Neural progenitor cell (in vitro differentiated cells): ENCODE measurements around the gene CASK. TPM values are rescaled to one million over a fixed set of nuclear protein-coding genes. Genes with fewer than 3 reads are reported as not detected.
A peak's percentile ranks its signal among the peaks of the same experiment; 100 is the strongest.
"Not testable (repeated sequence)": the region's sequence is repeated elsewhere in the genome, so short reads cannot be mapped to it uniquely, and the experiment has no call there.

Source experiments
- DNase-seq: peaks from one replicate; pipeline ENCODE4 v3.0.0-alpha.2; 2016; ENCODE audit warnings: low spot score
- H2AFZ ChIP-seq: fragments of 200-600 bp; sonication (generic); replicated peaks from 2 replicates; pipeline ENCODE4 v1.6.1; 2016; ENCODE audit warnings: antibody characterized with exemption
- H3F3A ChIP-seq: fragments of 200-600 bp; sonication (generic); 2 replicates; pipeline ENCODE4 v1.6.1; 2016; ENCODE audit warnings: antibody characterized with exemption, low read depth
- H3K27ac ChIP-seq: fragments of 200-600 bp; sonication (generic); 2 replicates; pipeline ENCODE4 v1.5.1; 2016; ENCODE audit warnings: mild to moderate bottlenecking
- H3K27me3 ChIP-seq: fragments of 200-600 bp; sonication (generic); 2 replicates; pipeline ENCODE4 v1.6.1; 2016; ENCODE audit warnings: mild to moderate bottlenecking, moderate library complexity
- H3K36me3 ChIP-seq: fragments of 200-600 bp; sonication (generic); 2 replicates; pipeline ENCODE4 v1.5.1; 2016
- H3K4me1 ChIP-seq: fragments of 200-600 bp; sonication (generic); 2 replicates; pipeline ENCODE4 v1.6.1; 2016; ENCODE audit warnings: mixed run types
- H3K4me2 ChIP-seq: fragments of 200-600 bp; sonication (generic); 2 replicates; pipeline ENCODE4 v1.6.1; 2016
- H3K4me3 ChIP-seq: fragments of 200-600 bp; sonication (generic); 2 replicates; pipeline ENCODE4 v1.5.1; 2016
- H3K79me2 ChIP-seq: fragments of 200-600 bp; sonication (generic); 2 replicates; pipeline ENCODE4 v1.6.1; 2016; ENCODE audit warnings: low read depth
- H3K9ac ChIP-seq: fragments of 200-600 bp; sonication (generic); 2 replicates; pipeline ENCODE4 v1.6.1; 2016
- H3K9me3 ChIP-seq: fragments of 200-600 bp; sonication (generic); 2 replicates; pipeline ENCODE4 v1.5.1; 2016; ENCODE audit warnings: low read depth
- H4K20me1 ChIP-seq: fragments of 200-600 bp; sonication (generic); 2 replicates; pipeline ENCODE4 v1.6.1; 2016; ENCODE audit warnings: low read depth
- H3K27ac Mint-ChIP-seq: 3 replicates; pipeline ENCODE4 v1.8.0; 2021; ENCODE audit warnings: mixed read lengths
- H3K27me3 Mint-ChIP-seq: 2 replicates; pipeline ENCODE4 v1.8.0; 2022; ENCODE audit warnings: low read depth, mild to moderate bottlenecking, inconsistent platforms, moderate library complexity, mixed read lengths; ENCODE audit not compliant: insufficient read depth
- H3K36me3 Mint-ChIP-seq: 3 replicates; pipeline ENCODE4 v1.8.0; 2021; ENCODE audit warnings: mixed read lengths
- H3K4me1 Mint-ChIP-seq: 3 replicates; pipeline ENCODE4 v1.8.0; 2021; ENCODE audit warnings: mixed read lengths
- H3K4me3 Mint-ChIP-seq: 3 replicates; pipeline ENCODE4 v1.8.0; 2021; ENCODE audit warnings: mild to moderate bottlenecking, moderate library complexity, mixed read lengths
- H3K9me3 Mint-ChIP-seq: 3 replicates; pipeline ENCODE4 v1.8.0; 2020; ENCODE audit warnings: mixed read lengths
- CTCF ChIP-seq: fragments of 200-600 bp; sonication (generic); IDR thresholded peaks from 2 replicates; pipeline ENCODE4 v1.5.1; 2017; ENCODE audit warnings: antibody characterized with exemption, mild to moderate bottlenecking
- EZH2 ChIP-seq: fragments of 200-600 bp; sonication (generic); IDR thresholded peaks from 2 replicates; pipeline ENCODE4 v1.6.1; 2017; ENCODE audit warnings: antibody characterized with exemption, mild to moderate bottlenecking, moderate library complexity
- EZH2phosphoT487 ChIP-seq: fragments of 200-600 bp; sonication (generic); IDR thresholded peaks from 2 replicates; pipeline ENCODE4 v1.6.1; 2017; ENCODE audit warnings: antibody characterized with exemption
- total RNA-seq: library from RNA; depleted of rRNA; stranded (reverse); fragments of >200 nt; gene quantifications from 2 replicates; pipeline ENCODE4 v1.2.3, GENCODE V29; 2015; ENCODE audit warnings: low replicate concordance

The CASK gene
- total RNA-seq, 1 donor from 2014 or later: 85.4 TPM

DNA sequence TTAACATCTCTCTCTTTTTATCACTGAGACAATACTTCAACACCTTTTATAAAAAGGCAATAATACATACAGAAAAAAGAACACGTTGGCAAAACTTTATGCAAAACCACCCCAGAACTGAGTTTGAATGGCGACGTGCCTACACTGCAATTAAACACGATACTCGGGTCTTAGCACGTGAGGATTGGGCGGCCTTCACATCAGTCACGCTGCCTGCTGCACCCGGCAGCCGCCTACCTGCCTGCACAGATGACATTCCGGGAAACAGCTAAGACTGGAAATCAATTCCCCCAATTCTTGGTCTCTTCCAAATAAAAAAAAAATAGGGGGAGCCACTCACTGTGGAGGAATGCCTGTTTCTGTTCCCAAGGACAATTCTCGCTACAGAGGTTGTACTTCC is 408.0 kb downstream of the CASK start:
- H2AFZ ChIP-seq: no peak overlapping the region
- no peak overlapping the region for H3K4me3 ChIP-seq
- Mint-ChIP-seq H3K4me1 (peaks cover 32% of the 10 kb centered on the region), H3K4me3 (no peak overlapping the region), H3K27ac (no peak overlapping the region), H3K36me3 (peaks cover 3% of the 10 kb centered on the region), H3K9me3 (peaks cover 2% of the 10 kb centered on the region), H3K27me3 (no peaks in the 10 kb centered on the region)
- H3K27ac ChIP-seq: peak overlapping the region; percentile 46
- H3K4me2 ChIP-seq: no peak overlapping the region
- no peaks in the 10 kb centered on the region for H3K79me2 ChIP-seq
- H3K27me3 ChIP-seq: no peaks in the 10 kb centered on the region
- H3K9me3 ChIP-seq: no peaks in the 10 kb centered on the region
- H3K9ac ChIP-seq: no peak overlapping the region
- H3F3A ChIP-seq: peaks cover 32% of the 10 kb centered on the region
- no peaks in the 10 kb centered on the region for H3K36me3 ChIP-seq
- H4K20me1 ChIP-seq: no peaks in the 10 kb centered on the region
- TF ChIP-seq CTCF (no peak), EZH2phosphoT487 (no peak), EZH2 (no peak)
- peaks cover 24% of the 10 kb centered on the region for H3K4me1 ChIP-seq
- no peak for DNase-seq

- Histone ChIP-seq H3K4me1 (peaks cover 24% of the 10 kb centered on the region), H3K36me3 (no peaks in the 10 kb centered on the region), H3K9ac (no peak overlapping the region), H4K20me1 (no peaks in the 10 kb centered on the region), H3F3A (peaks cover 32% of the 10 kb centered on the region), H2AFZ (no peak overlapping the region), H3K79me2 (no peaks in the 10 kb centered on the region), H3K4me2 (no peak overlapping the region), H3K4me3 (no peak overlapping the region), H3K9me3 (no peaks in the 10 kb centered on the region), H3K27ac (no peak overlapping the region), H3K27me3 (no peaks in the 10 kb centered on the region)
- H3K4me3 Mint-ChIP-seq: no peak overlapping the region
- no peaks in the 10 kb centered on the region for H3K27me3 Mint-ChIP-seq
- no peak for DNase-seq
- no peaks in the 10 kb centered on the region for H3K36me3 Mint-ChIP-seq
- H3K4me1 Mint-ChIP-seq: peaks cover 32% of the 10 kb centered on the region
- H3K27ac Mint-ChIP-seq: peak overlapping the region; percentile 77
- TF ChIP-seq EZH2phosphoT487: no peak
- TF ChIP-seq CTCF: no peak
- TF ChIP-seq EZH2: no peak
- H3K9me3 Mint-ChIP-seq: peaks cover 2% of the 10 kb centered on the region
Measured at GRCh38 chrX:41514179-41514578, 409.2 kb downstream of the CASK start.

DNA sequence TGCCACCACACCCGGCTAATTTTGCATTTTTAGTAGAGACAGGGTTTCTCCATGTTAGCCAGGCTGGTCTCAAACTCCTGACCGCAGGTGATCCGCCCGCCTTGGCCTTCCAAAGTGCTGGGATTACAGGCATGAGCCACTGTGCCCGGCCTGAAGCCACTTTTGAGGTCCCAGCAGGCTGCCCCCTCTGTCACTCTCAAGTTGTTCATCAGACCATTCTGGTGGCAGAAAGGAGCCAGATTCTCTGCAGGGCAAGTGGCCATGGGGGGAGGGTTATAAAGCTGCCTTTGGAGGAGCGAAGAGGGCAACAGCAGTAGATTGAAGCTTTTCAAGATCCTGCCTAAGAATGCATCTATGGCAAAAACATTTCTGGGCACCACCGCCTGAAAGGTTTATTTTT is 410.5 kb downstream of the CASK start:
- peaks cover 29% of the 10 kb centered on the region for H3F3A ChIP-seq
- not testable (repeated sequence) for DNase-seq, H4K20me1 ChIP-seq, H3K4me2 ChIP-seq, H2AFZ ChIP-seq, H3K9me3 ChIP-seq, H3K27me3 Mint-ChIP-seq, H3K9me3 Mint-ChIP-seq, H3K36me3 ChIP-seq, H3K4me3 Mint-ChIP-seq, H3K27ac Mint-ChIP-seq, H3K4me3 ChIP-seq, H3K79me2 ChIP-seq, H3K36me3 Mint-ChIP-seq, H3K9ac ChIP-seq, H3K27me3 ChIP-seq, H3K27ac ChIP-seq
- peaks cover 23% of the 10 kb centered on the region for H3K4me1 ChIP-seq
- peaks cover 32% of the 10 kb centered on the region for H3K4me1 Mint-ChIP-seq

- H3K79me2 ChIP-seq: no peaks in the 10 kb centered on the region
- H3K36me3 ChIP-seq: no peaks in the 10 kb centered on the region
- H3K27ac ChIP-seq: no peak overlapping the region
- H3K4me2 ChIP-seq: no peak overlapping the region
- Mint-ChIP-seq H3K9me3 (peaks cover 2% of the 10 kb centered on the region), H3K27me3 (no peaks in the 10 kb centered on the region), H3K27ac (no peak overlapping the region), H3K4me3 (no peak overlapping the region), H3K4me1 (peaks cover 28% of the 10 kb centered on the region), H3K36me3 (no peaks in the 10 kb centered on the region)
- no peaks in the 10 kb centered on the region for H3K9me3 ChIP-seq
- H3K4me1 ChIP-seq: peaks cover 19% of the 10 kb centered on the region
- DNase-seq: no peak
- no peak for TF ChIP-seq CTCF
- no peak for TF ChIP-seq EZH2phosphoT487
- no peak for TF ChIP-seq EZH2
- H3F3A ChIP-seq: peaks cover 30% of the 10 kb centered on the region
- no peak overlapping the region for H3K9ac ChIP-seq
- H2AFZ ChIP-seq: no peak overlapping the region
- no peaks in the 10 kb centered on the region for H3K27me3 ChIP-seq
- no peaks in the 10 kb centered on the region for H4K20me1 ChIP-seq
- no peak overlapping the region for H3K4me3 ChIP-seq
Measured at GRCh38 chrX:41512394-41512793, 411.0 kb downstream of the CASK start.
